ENCODE measurements around the gene ANKRD23. TPM values are rescaled to one million over a fixed set of nuclear protein-coding genes. Genes with fewer than 3 reads are reported as not detected.

ANKRD23 gene
- total and polyA plus RNA-seq, 2 of the 8 experiments (the other 6 are each of a cell fraction or from before 2014, with no cell fraction given), result 3.4 to 3.5 TPM

- 0 out of 2 replicates have a peak overlapping the region, but pooled peaks have one; percentile 27 for H2BK12ac ChIP-seq (ENCODE audit: low read depth, low read length)
- H4K8ac ChIP-seq (ENCODE audit: extremely low read depth, insufficient read depth, low read length), result peak overlapping the region; percentile 97; the same call in 1 of the 2 replicates
- H3K79me1 ChIP-seq (ENCODE audit: low read depth, low read length), result peaks cover 16% of the 10 kb centered on the region
- peaks cover 0 to 3% (median 0%) of the 10 kb centered on the region in 4 experiments; a peak in 2 of 7 replicates for H3K27me3 ChIP-seq (replicated peaks in 1 of 4; ENCODE audit: control insufficient read depth in 3 of 4, extremely low read depth in 1 of 4, insufficient read depth in 3 of 4, low read length in 3 of 4)
- peak overlapping the region; percentile 73 for H4K5ac ChIP-seq (ENCODE audit: insufficient read length, low read depth, low read length)
- no peak for TF ChIP-seq CREB1 (IDR thresholded peaks at IDR 0.05)
- TF ChIP-seq PHF8 (conservative IDR thresholded peaks at IDR 0.05; ENCODE audit: low read depth, low read length), result 0 out of 2 replicates have a peak, but pooled peaks have one; percentile 21
- TF ChIP-seq POLR2AphosphoS5 (IDR thresholded peaks at IDR 0.05; ENCODE audit: low read depth, low read length), result 0 out of 2 replicates have a peak, but pooled peaks have one; percentile 7
- TF ChIP-seq JUND (IDR thresholded peaks at IDR 0.05; ENCODE audit: low read length), result no peak
- no peak for TF ChIP-seq TBP (IDR thresholded peaks at IDR 0.05; ENCODE audit: low read depth, low read length)
- no peak overlapping the region for H3K23ac ChIP-seq (ENCODE audit: insufficient read length)
- H3K9ac ChIP-seq (replicated peaks in 1 of 4; ENCODE audit: extremely low read depth in 1 of 4, low read depth in 3 of 4, low read length in 3 of 4), result peak overlapping the region; percentile 78 to 89 (median 86)
- peaks cover 4 to 36% of the 10 kb centered on the region in 2 experiments for H3K79me2 ChIP-seq (ENCODE audit: control insufficient read depth in 1 of 2, insufficient read depth in 2 of 2, low read length in 2 of 2)
- peak overlapping the region; percentile 26; the same call in 1 of the 2 replicates for H2AK5ac ChIP-seq (ENCODE audit: low read depth, low read length)
- peaks cover 14% of the 10 kb centered on the region for H3K23me2 ChIP-seq (ENCODE audit: low read depth, low read length)
- H2BK15ac ChIP-seq (ENCODE audit: low read length), result no peak overlapping the region
- H2BK120ac ChIP-seq (replicated peaks; ENCODE audit: low read depth, low read length), result no peak overlapping the region
- WGBS, 2 experiments (ENCODE audit: extremely low coverage in 1 of 2, insufficient coverage in 1 of 2, insufficient read length in 1 of 2, insufficient replicate concordance in 2 of 2, low coverage in 1 of 2, low lambda C conversion rate in 2 of 2, missing lambda C conversion rate in 1 of 2), result 32% methylated on average over 20 of the region's 27 CpGs; no CpG with 5 or more reads in 1 of the 2 experiments
- H3K27ac ChIP-seq (ENCODE audit: low read depth, low read length), result peak overlapping the region; percentile 91
- H3K4me3 ChIP-seq (ENCODE audit: extremely low read depth in 1 of 4, insufficient read depth in 2 of 4, low read depth in 3 of 4, low read length in 4 of 4), result peak overlapping the region; percentile 76 to 86 (median 80)
- peak overlapping the region; percentile 52 for H4K91ac ChIP-seq (replicated peaks; ENCODE audit: insufficient read length, low read length)
- no peaks in the 10 kb centered on the region for H3K9me3 ChIP-seq (ENCODE audit: insufficient read depth in 2 of 2, low read depth in 1 of 2, low read length in 1 of 2)
- ChIA-PET POLR2A (ENCODE audit: partially characterized antibody) (interaction anchor here (0.8 to 4.2 kb wide), 30 partner anchors 10 to 122 kb away, joined by 3 to 49 read pairs (median 4); partner anchors contain the start of gene ANKRD39), CTCF (ENCODE audit: partially characterized antibody) (interaction anchor here (0.5 to 6.1 kb wide), 20 partner anchors 8 to 247 kb away, joined by 3 to 47 read pairs (median 4); partner anchors contain the start of gene ANKRD39)
- H4K20me1 ChIP-seq (replicated peaks in 1 of 2; ENCODE audit: control insufficient read depth in 1 of 2, insufficient read depth in 2 of 2, low read length in 2 of 2), result peaks cover 6 to 21% of the 10 kb centered on the region in 2 experiments
- peak overlapping the region; percentile 91 to 94 for H3K4me2 ChIP-seq (ENCODE audit: insufficient read depth in 1 of 2, low read depth in 2 of 2, low read length in 2 of 2)
- H3K18ac ChIP-seq (ENCODE audit: extremely low read depth, low read length), result peak overlapping the region; percentile 71
- H3K56ac ChIP-seq (replicated peaks; ENCODE audit: insufficient read length, low read depth, low read length), result peak overlapping the region; percentile 95
- H3K36me3 ChIP-seq (ENCODE audit: control insufficient read depth in 2 of 4, insufficient read depth in 4 of 4, low read length in 3 of 4), result peaks cover 30 to 46% (median 37%) of the 10 kb centered on the region in 4 experiments
- FAIRE-seq, result no peak
- no peak overlapping the region for H3K14ac ChIP-seq (ENCODE audit: insufficient read length)
- H3K4ac ChIP-seq (replicated peaks; ENCODE audit: insufficient read length, low read depth, low read length), result peak overlapping the region; percentile 99
- DNase-seq (ENCODE audit: low read depth in 1 of 2, low spot score in 2 of 2), result no peak
- H2BK5ac ChIP-seq (ENCODE audit: low read depth, low read length), result peak overlapping the region; percentile 85
- H3K4me1 ChIP-seq (replicated peaks in 1 of 4; ENCODE audit: control insufficient read depth in 3 of 4, insufficient read depth in 4 of 4, low read length in 3 of 4), result peaks cover 5 to 23% (median 15%) of the 10 kb centered on the region in 4 experiments
- H2AFZ ChIP-seq (ENCODE audit: low read length), result no peak overlapping the region
- no peak overlapping the region; the same call in 1 of the 2 replicates for H2BK20ac ChIP-seq (ENCODE audit: low read length)
Observed at GRCh38 chr2:96867756-96868554, 24.1 kb upstream of the ANKRD23 start.

Measured in H1 (cell line).